C1 segment of cervical spinal cord (tissue), 14 donors: ENCODE results near the gene SPON1.
"Not testable (repeated sequence)": the region's sequence is repeated elsewhere in the genome, so short reads cannot be mapped to it uniquely, and the experiment has no call there.

ENCODE experiments used
- DNase-seq, 14 donors: peaks; one replicate each; lab custom pipeline; 2025; lab: John Stamatoyannopoulos, UW

SPON1 gene

DNA sequence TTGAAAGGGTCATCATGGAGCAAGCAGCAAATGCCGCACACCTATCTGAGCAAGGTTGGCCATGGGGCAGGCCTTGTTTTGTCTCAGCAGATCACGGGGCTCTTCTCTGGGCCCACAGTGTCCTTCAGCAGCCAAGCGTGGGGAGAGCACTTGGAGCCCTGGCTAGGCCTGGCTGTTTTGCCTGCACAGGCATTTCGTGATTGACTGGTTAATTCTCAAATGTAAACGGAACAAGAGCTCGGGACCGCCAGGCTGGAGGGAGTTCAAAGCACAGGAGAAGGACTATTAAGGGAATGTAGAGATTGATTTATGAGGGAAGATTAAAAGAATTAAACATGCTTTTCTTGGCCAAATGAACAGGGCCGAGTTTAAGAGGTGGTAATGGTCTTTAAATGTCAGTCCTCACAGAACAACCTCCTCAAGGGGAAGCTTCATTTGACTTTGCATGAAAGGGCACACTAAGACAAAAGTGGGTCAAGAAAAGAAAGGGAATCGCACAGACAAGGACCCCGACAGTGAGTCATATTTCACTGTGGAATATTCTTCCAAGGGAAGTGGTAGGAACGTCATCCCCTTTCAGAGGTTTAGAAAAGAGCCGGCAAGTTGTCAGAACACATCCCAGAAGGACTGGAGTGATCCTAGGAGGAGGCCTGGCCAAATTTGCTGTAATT lies 20.7 kb downstream of the SPON1 start:
- DNase-seq = peak in 2 of 14 donors; percentile 5 to 52

DNA sequence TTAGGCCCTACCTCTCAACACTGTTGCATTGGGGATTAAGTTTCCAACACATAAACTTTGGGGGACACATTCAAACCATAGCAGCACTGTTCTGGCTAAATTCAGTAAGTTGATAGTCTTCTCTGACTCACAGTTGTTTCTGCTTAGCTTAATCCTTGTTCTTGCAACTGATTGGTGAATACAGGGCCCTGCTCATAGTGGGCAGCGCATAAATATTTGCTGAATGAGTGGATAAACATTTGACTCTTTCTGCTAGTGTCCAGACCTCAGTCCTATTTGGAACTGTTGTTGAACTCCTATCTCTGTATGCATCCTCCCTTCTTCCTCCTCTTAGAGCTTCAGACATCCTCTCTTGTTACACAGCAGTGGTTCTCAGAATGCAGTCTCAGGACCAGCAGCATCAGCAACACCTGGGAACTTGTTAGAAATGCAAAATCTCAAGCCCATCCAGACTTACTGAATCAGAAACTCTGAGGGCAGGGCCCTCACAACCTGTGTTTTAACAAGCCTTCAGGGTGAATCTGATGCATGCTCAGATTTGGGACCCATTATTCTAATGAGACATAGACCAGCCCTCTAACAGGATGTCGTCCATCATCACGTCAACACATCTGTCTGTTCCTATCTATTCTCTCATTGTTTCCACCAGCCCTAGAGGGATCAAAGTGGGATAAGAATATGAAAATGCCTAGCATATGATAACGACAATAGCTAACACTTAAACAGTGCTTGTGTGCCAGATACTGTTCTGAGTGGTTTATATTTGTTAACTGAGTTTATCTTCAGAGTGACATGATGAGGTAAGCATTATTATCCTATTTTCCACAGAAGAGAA lies 22.3 kb downstream of the SPON1 start:
- no peak for DNase-seq

DNA sequence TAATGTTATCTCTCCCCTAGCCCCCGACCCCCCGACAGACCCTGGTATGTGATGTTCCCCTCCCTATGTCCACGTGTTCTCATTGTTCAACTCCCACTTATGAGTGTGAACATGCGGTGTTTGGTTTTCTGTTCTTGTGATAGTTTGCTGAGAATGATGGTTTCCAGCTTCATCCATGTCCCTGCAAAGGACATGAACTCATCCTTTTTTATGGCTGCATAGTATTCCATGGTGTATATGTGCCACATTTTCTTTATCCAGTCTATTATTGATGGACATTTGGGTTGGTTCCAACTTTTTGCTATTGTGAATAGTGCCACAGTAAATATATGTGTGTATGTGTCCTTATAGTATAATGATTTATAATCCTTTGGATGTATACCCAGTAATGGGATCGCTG lies 24.2 kb downstream of the SPON1 start:
- DNase-seq = not testable (repeated sequence)

DNA sequence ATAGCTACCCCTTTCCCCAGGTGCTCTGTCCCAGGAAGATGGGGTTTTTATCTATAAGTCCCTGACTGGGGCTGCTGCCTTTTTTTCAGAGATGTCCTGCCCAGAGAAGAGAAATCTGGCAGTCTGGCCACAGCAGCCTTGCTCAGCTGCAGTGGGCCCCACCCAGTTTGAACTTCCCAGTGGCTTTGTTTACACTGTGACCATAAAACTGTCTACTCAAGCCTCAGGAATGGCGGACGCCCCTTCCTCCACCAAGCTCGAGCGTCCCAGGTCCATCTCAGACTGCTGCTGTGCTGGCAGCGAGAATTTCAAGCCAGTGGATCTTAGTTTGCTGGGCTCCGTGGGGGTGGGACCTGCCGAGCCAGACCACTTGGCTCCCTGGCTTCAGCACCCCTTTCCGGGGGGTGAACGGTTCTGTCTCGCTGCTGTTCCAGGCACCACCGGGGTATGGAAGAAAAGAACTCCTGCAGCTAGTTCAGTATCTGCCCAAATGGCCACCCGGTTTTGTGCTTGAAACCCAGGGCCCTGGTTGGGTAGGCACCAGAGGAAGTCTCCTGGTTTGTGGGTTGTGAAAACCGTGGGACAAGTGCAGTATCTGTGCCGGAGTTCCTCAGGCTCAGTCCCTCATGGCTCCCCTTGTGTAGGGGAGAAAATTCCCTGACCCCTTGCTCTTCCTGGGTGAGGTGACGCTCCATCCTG lies 29.8 kb downstream of the SPON1 start:
- DNase-seq = not testable (repeated sequence)

DNA sequence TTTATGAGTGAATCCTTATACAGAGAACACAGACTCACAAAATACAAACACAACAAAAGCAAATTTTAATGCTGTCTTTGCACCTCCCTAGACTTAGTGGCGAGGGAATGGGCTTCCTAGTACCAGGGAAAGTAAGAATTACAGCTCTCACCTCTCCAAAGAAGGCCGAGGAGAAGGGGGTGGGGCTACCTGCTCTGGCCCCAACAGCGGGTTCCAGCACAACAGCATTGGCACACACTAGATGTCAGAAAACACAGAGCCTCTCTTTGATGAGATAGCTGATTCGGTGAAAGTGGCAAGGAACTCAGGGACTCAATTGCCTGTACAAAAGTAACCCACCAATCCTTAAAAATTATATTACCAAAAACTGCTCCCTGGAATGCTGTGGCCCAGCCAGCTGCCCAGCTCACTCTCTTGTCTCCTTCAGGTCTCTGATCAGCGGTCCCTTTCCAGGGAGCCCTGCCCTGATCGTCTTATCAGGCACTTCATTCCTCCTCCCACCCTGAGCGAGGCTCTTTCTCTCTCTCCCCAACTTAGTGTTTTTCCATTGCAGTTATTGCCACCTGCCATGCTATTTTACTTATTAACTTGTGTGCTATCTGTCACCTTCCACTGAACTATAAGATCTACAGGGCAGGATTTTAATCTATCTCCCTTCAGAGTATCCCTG lies 30.7 kb downstream of the SPON1 start:
- DNase-seq = no peak

DNA sequence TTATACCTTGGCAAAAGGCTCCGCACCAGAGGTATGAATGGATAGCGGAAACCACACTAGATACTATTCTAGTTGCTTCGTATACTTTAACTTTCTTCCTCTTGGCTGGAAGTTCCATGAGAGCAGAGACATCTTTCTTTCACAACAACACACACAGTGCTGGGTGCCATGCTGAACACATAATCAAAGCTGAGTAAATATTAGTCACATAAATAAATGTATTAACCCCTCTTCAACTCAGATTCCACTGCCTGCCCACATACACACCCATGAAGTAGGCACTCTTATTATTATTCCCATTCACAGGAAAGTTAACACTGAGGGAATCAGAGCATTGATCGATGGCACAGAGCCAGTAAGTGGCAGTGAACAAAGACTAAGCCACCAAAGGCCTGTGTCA lies 35.4 kb downstream of the SPON1 start:
- DNase-seq = no peak

DNA sequence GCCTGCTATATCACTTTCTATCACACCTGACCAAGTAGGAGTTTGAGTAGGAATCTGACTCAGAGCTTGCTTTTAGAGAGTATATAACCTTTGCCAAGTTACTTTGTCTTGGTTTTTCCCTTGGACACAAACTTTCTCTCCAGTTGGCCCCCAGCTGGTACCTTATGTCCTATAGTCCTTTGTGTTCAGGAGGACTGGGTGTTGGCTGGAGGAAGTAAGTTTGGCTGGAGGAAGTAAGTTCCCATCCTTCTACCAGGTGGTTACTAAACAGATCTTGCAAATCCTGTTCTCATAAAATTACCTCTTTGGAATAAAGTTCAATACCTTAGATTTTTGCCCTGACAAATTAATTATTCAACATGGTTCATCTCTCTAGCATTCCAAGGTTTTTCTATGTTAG lies 37.2 kb downstream of the SPON1 start:
- DNase-seq = no peak

DNA sequence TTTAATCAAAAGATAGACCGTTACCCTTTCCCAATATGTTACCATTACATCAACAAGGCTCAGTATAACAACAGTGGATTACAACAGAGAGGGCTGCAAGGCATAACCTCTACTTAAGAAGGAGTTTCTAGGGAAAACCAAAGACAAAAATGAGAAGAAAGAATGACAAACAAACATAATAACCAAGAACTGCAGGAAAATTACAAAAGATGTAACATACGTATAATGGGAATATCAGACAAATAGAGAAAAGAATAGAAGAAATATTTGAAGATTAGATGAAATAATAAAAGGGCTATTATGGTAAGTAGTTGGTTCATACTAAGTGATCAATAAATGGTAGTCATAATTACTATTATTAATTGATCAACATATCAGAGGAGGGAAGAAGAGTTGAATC lies 39.1 kb downstream of the SPON1 start:
- no peak for DNase-seq

DNA sequence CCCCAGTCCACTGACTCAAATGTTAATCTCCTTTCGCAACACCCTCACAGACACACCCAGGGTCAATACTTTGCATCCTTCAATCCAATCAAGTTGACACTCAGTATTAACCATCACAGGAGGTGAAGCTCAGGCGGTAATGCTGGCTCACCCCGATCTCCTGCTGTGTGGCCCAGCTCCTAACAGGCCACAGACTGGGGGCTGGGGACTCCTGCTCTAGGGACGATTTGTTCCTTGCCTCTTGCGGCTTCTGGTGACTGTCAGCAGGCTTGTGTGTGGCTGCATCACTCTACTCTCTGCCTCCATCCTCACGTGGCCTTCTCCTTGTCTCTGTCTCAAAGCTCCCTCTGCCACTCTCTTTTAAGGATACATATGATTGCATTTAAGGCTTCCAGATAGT lies 45.0 kb downstream of the SPON1 start:
- no peak for DNase-seq

DNA sequence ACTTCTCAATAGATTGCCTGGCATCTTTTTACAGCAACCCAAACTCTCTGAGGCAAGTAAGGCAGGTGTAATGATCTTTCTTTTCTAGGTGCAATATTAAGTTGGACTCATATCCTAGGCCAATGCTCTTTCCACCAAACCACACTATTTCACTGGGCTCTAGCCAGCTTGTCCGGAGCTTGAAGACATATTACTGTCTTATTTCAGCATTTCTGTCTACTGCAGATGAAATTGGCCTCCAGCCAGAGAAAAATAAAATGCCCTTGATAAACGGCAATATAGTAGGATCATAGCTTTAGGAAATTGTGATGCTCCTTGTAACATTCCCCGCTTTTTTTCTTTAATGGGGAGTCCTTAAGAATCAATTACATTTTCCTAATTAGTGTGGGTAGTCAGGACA lies 48.1 kb downstream of the SPON1 start:
- DNase-seq = no peak

DNA sequence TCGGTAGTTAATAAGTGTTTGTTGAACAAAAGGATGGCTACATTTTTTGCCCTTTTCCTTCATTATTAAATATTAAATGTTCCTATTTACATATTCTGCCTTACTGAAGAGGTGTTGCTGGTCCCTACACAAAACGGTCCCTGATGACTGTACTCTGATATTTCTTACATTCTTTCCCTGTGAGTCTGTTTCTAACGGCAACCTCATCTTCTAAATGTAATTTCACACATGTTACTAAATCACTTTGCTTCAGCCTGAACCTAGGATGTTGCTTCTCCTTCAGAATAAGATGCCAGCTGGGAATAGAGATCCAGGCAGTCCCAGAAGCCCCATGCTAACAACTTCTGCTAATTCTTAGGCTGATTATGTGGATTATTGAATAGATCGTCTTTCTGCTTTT lies 50.3 kb downstream of the SPON1 start:
- DNase-seq = no peak

DNA sequence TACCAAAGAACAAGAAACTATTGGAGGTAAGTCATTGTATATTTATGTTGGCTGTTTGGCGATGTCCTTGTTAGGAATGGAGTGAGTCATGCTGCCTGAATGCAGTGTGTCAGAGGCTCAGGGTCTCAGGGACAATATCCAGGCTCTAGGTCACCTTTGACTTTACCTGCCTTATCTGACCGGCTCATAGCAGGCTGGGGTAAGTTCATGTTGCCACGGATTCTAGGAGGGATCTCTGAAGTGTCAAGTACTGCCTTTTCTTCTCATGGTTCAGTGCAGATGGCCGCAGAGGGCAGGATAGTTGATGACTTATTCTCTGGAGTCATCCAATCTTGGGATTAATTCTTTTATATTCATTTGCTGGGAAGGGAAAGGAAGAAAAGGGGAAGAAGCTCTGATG lies 53.2 kb downstream of the SPON1 start:
- DNase-seq = no peak

DNA sequence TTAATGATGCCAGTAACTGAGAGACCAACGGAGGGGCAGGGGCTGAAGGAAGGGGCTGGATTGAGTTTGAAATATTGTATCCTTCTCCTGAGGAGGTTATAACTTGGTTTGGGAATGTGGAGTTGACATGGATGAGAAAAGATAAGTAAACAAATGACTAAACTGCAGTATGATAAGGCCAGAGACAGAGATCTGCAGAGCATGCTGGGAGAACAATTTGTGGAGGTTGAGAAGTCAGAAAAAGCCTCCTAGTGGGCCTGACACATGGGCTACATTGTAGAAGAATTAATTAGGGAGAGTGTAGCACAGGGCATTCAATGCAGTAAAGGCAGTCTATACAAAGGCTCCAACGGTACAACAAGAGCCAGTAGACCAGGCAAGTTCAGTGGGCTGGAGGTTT lies 55.9 kb downstream of the SPON1 start:
- DNase-seq = no peak

DNA sequence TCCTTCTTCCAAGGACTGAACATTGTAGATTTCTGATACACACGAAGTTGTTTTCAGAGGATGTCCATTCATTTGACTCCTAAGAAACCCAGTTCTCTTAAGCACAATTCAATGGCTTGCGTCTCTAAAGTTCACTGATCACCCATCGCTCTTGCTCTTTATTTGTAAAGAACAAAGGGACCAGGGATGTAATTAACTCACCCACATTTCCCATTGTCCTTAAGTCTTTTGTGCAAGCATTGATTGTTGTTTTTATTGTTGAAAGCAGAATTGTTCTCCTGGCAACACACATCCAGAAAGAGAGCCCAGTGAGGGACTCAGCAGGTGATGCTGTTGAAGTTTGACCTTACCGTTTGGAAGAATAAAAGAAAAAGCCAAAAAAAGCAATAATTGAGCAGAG lies 59.2 kb downstream of the SPON1 start:
- DNase-seq = no peak

DNA sequence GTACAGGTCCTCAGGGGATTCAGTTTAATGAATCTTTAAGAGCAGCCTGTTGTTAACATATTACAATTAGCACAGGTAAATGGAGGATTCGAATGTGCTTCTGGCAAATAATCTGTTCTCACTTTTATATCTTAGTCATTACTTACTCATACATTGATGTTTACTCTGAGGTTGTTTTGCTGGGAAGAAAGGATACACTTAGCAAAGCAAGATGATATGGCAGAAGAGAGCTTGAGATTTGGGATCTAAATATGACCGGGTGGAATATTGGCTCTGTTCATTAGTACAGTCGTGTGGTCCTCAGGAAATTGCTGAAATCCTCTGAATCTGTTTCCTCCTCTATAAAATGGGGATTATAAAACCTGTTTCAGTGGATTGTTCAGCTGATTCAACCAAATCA lies 59.7 kb downstream of the SPON1 start:
- DNase-seq = no peak

DNA sequence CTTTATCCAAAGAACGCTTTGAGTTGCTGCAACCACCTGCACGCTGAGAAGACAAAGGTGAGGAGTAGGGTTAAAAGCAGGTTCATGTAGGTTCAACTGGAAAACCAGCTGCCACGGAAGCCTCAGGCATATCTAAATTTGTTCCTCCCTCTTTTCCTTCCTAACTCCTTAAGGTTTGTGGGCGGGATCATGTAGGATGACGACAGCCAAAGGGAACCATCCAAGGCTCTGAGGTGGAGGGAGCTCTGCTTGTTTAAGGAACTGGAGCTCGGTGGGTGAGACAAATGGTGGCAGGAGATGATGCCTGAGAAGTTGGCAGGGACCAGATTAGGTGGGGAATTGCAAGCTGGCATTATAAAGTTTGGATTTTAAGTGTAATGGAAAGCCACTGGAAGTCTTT lies 60.3 kb downstream of the SPON1 start:
- no peak for DNase-seq

DNA sequence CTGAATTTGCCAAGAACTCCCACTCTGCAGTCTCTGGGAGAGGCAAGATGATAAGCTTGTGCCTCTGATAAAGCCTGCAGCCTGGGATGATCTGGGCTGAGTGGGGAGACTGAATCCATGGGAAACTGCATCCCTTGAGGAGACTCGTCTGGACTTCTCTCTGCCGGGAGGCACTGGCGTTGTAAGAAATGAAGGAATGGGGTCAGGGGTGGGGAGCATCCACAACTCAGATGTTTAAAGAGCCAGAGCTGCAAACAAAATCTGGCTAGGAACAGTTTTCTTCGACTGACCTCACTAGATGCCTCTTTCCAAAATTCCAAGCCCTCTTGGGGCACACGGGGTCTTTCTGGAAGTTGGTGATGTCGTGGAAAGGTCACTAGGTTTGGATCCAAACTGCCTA lies 64.4 kb downstream of the SPON1 start:
- DNase-seq = no peak

DNA sequence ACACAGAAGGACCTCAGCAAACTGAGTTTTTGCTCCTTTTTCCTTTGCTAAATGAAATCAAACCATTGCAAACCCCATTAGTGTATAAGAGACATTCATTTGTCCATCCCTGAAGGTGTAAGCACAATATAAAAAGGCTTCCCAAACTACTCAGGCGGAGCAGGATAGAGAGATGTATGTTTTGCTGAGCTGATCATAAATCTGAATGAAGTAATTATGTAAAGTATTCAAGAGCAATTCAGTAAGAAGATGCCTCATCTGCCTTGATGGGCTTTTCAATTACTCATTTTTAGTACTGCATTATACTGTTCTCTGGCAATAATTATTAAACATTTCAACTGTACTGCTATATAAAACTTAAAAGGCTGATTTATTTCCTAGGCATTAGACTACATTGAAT lies 65.0 kb downstream of the SPON1 start:
- no peak for DNase-seq

DNA sequence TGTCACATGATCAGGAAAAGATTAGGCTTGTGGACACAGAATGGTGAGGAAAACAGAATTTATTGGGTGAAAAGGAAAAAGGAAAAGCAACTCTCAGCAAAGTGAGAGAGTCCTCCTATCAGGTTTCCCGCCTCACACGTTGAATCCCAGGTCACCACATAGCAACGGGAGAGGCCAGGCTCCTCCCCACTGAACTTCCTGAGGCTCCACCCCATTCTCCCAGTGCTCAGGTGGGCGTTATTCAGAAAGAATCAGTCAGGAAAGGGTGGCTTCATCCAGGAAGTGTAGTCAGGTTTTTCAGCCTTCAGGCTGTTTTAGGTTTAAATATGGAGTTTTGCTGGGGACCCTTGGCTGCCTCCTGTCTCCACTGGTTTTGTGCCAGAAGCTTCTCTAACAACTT lies 66.9 kb downstream of the SPON1 start:
- DNase-seq = no peak

DNA sequence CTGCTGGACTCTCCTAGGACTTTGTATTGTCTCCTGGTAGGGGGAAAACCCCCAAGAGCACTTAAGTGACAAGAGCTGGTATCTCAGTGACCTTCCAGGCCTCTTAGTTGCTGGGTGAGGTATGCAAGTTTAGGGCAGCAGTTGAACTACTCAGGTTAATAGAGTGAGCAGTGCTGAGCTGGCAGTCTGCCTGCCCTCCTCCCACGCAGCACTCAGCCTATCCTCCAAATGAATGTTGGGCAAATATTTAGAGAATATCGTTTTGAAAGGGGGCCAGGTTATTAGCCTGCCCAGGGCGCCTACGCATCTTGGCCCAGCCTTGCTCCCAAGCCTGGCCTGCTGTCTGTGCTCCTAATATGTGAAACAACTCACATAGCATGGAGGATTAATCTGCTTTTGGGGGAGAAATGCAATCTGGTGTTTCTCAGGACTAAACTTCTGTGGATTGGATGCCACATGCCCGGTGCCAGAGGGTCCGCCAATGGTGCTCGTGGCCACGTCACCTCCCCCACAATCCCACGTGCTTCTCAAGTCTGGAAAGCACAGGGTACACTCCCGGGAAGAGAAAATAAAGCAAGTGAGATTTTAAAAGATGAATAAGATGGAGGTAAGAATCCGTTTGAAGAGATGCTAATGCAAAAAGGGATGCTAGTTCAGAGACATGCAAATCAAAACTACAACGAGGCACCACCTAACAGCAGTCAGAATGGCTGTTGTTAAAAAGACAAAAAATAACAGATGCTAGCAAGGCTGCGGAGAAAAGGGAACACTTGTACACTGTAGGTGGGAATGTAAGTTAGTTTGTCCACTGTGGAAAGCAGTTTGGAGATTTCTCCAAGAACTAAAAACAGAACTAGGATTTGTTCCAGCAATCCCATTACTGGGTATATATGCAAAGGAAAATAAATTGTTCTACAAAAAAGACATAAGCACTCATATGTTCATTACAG lies 67.7 kb downstream of the SPON1 start:
- peak in 2 of 14 donors; percentile 37 to 84 for DNase-seq

DNA sequence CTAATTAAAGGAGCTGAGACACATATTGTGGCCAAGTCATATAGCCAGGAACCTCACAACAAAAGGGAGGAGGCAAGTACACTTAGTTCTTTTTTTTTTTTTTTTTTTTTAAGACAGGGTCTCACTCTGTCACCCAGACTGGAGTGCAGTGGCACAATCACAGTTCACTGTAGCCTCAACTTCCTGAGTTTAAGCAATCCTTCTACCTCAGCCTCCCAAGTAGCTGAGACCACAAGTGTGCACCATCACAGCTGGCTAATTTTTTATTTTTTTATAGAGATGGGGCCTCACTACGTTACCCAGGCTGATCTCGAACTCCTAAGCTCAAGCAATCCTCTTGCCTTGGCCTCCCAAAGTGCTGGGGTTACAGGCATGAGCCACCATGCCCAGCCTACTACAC lies 73.0 kb downstream of the SPON1 start:
- DNase-seq = not testable (repeated sequence)
